Esophagus muscularis mucosa (tissue), 3 donors: ENCODE results near the gene HAPLN3.

Experiments used
- CTCF ChIP-seq, 3 experiments: fragments of 200-600 bp in 2 of 3; fragments of 450-650 bp in 1 of 3; sonication (generic) in 2 of 3; IDR thresholded peaks; one replicate each; pipeline ENCODE4 v1.5.1; 2017 to 2019; ENCODE audit warnings: antibody characterized with exemption in 3 of 3, mild to moderate bottlenecking in 2 of 3, moderate library complexity in 1 of 3
- POLR2A ChIP-seq: fragments of 450-650 bp; IDR thresholded peaks from one replicate; pipeline ENCODE4 v1.6.1; 2017; ENCODE audit warnings: antibody characterized with exemption, moderate library complexity, mild to moderate bottlenecking, low read depth
- POLR2AphosphoS5 ChIP-seq, 2 donors: sonication (generic); formaldehyde crosslinking; IDR thresholded peaks; one replicate each; pipeline ENCODE4 v1.6.1; 2017; ENCODE audit warnings: antibody characterized with exemption in 2 of 2

- TF ChIP-seq CTCF (IDR thresholded peaks at IDR 0.05) (no peak), POLR2AphosphoS5 (IDR thresholded peaks at IDR 0.05) (no peak), POLR2A (no peak)
These were observed 6.6 kb downstream of the HAPLN3 start for GRCh38 chr15:88888719-88889118.
